Nephron (organoid): Measurements from ENCODE around the gene MRFAP1L1.
"Not testable (repeated sequence)": the region's sequence is repeated elsewhere in the genome, so short reads cannot be mapped to it uniquely, and the experiment has no call there.

Experiments
- H3K27ac Mint-ChIP-seq, 3 experiments: 2 replicates each; pipeline ENCODE4 v1.8.0; 2020; ENCODE audit warnings: mixed read lengths in 3 of 3, mild to moderate bottlenecking in 2 of 3, moderate library complexity in 1 of 3
- H3K27me3 Mint-ChIP-seq: 2 replicates; pipeline ENCODE4 v1.8.0; 2021; ENCODE audit warnings: low read depth, mild to moderate bottlenecking, moderate library complexity, mixed read lengths
- H3K36me3 Mint-ChIP-seq: 2 replicates; pipeline ENCODE4 v1.8.0; 2020; ENCODE audit warnings: low read depth, mixed read lengths
- H3K4me1 Mint-ChIP-seq: 2 replicates; pipeline ENCODE4 v1.8.0; 2020; ENCODE audit warnings: mixed read lengths
- H3K4me3 Mint-ChIP-seq, 3 experiments: 2 replicates each; pipeline ENCODE4 v1.8.0; 2020; ENCODE audit warnings: mild to moderate bottlenecking in 3 of 3, mixed read lengths in 3 of 3, moderate library complexity in 2 of 3
- H3K9me3 Mint-ChIP-seq: 2 replicates; pipeline ENCODE4 v1.8.0; 2020; ENCODE audit warnings: mixed read lengths
- CTCF ChIP-seq, 3 experiments: fragments of 200-600 bp; sonication (generic); IDR thresholded peaks; one replicate each; pipeline ENCODE4 v1.5.0; 2021; ENCODE audit warnings: antibody characterized with exemption in 3 of 3; ENCODE audit not compliant: unreplicated experiment in 3 of 3

The MRFAP1L1 gene

GRCh38 chr4:6709230-6710114 lies at the start of gene MRFAP1L1:
Gene MRFAP1L1, minus strand, starts transcription at chr4:6709865. Its CDS starts 236 bp downstream, at chr4:6709629.
- Mint-ChIP-seq H3K36me3 (peaks cover 53% of the 10 kb centered on the region), H3K27ac (peak within 1 kb of the TSS; percentile 95 to 97 (median 96)), H3K27me3 (peaks cover 14% of the 10 kb centered on the region), H3K4me3 (peak within 1 kb of the TSS; percentile 93 to 99 (median 98)), H3K9me3 (peaks cover 36% of the 10 kb centered on the region), H3K4me1 (peaks cover 30% of the 10 kb centered on the region)
- peak in 1 of 3 experiments; percentile 11 for TF ChIP-seq CTCF (IDR thresholded peaks at IDR 0.05; ENCODE audit: unreplicated experiment in 3 of 3)

- Mint-ChIP-seq H3K36me3 (no peaks in the 10 kb centered on the region), H3K9me3 (no peaks in the 10 kb centered on the region), H3K27ac (no peak overlapping the region), H3K27me3 (peaks cover 12% of the 10 kb centered on the region), H3K4me3 (no peak overlapping the region), H3K4me1 (peaks cover 5% of the 10 kb centered on the region)
- TF ChIP-seq CTCF (IDR thresholded peaks at IDR 0.05; ENCODE audit: unreplicated experiment in 3 of 3), result no peak
Measured at GRCh38 chr4:6758728-6759127, 49.1 kb upstream of the MRFAP1L1 start.

GRCh38 chr4:6756345-6756744 lies 46.7 kb upstream of the MRFAP1L1 start:
- not testable (repeated sequence) for H3K27me3 Mint-ChIP-seq, H3K9me3 Mint-ChIP-seq, H3K36me3 Mint-ChIP-seq, H3K27ac Mint-ChIP-seq, H3K4me3 Mint-ChIP-seq, H3K4me1 Mint-ChIP-seq

GRCh38 chr4:6755088-6755753 lies 45.6 kb upstream of the MRFAP1L1 start:
- H3K36me3 Mint-ChIP-seq, result no peaks in the 10 kb centered on the region
- TF ChIP-seq CTCF (IDR thresholded peaks at IDR 0.05; ENCODE audit: unreplicated experiment in 3 of 3), result no peak
- no peak overlapping the region for H3K4me3 Mint-ChIP-seq
- peaks cover 5% of the 10 kb centered on the region for H3K4me1 Mint-ChIP-seq
- no peaks in the 10 kb centered on the region for H3K9me3 Mint-ChIP-seq
- no peak overlapping the region for H3K27ac Mint-ChIP-seq
- H3K27me3 Mint-ChIP-seq, result no peaks in the 10 kb centered on the region

GRCh38 chr4:6754481-6755087 lies 44.9 kb upstream of the MRFAP1L1 start:
- Mint-ChIP-seq H3K36me3 (no peaks in the 10 kb centered on the region), H3K9me3 (no peaks in the 10 kb centered on the region), H3K27me3 (no peaks in the 10 kb centered on the region), H3K4me1 (peaks cover 8% of the 10 kb centered on the region), H3K4me3 (no peak overlapping the region), H3K27ac (no peak overlapping the region)
- no peak for TF ChIP-seq CTCF (IDR thresholded peaks at IDR 0.05; ENCODE audit: unreplicated experiment in 3 of 3)

GRCh38 chr4:6753891-6754290 lies 44.2 kb upstream of the MRFAP1L1 start:
- Mint-ChIP-seq H3K27me3 (no peaks in the 10 kb centered on the region), H3K4me3 (no peak overlapping the region), H3K27ac (no peak overlapping the region), H3K9me3 (no peaks in the 10 kb centered on the region), H3K36me3 (no peaks in the 10 kb centered on the region), H3K4me1 (peaks cover 15% of the 10 kb centered on the region)
- TF ChIP-seq CTCF (IDR thresholded peaks at IDR 0.05; ENCODE audit: unreplicated experiment in 3 of 3), result no peak
